Cardiac septum (tissue), 1 donor: ENCODE data around the gene EXOC6. TPM values are rescaled to one million over a fixed set of nuclear protein-coding genes. Genes with fewer than 3 reads are reported as not detected.

Source experiments
- DNase-seq: peaks from one replicate; pipeline ENCODE4 v3.0.0-alpha.2; 2020; ENCODE audit warnings: low spot score
- intact Hi-C: fragments of 100-400 bp; cut with DNase I; formaldehyde crosslinking; loops from one replicate; pipeline ENCODE4 v1.14.0; 2022
- long read RNA-seq: library from polyadenylated mRNA; unstranded; transcript quantifications from one replicate; pipeline ENCODE4 v2.0.0, GENCODE V29; 2021
- total RNA-seq: library from RNA; stranded (reverse); fragmentation: NEBNext Ultra II Directional; extraction: Animal tissue kit (Norgen Biotek cat#: 25700); gene quantifications from one replicate; pipeline ENCODE4 v1.2.1, GENCODE V29; 2021
- donor health status: DM: no; HTN: no; CAD: no.

EXOC6 gene
- total RNA-seq, result 9.9 TPM
- long read RNA-seq, partial matches to known transcripts, result 1 of 10 reads
- long read RNA-seq, other reads (novel, unspliced or antisense), result 6 of 10 reads

- peak; percentile 92 for DNase-seq
- intact Hi-C loops, result loop anchor here (5.0 kb wide), 1 partner anchor 256 kb away; the partner anchor contains the start of gene KIF11
Observed at GRCh38 chr10:92848441-92849233, at the start of gene EXOC6. Gene EXOC6 (plus strand): TSS chr10:92848520. CDS start chr10:92848534, 14 bp downstream.

- no peak for DNase-seq
Observed at GRCh38 chr10:92799568-92799967, 48.8 kb upstream of the EXOC6 start.

GRCh38 chr10:92800134-92800733, 48.1 kb upstream of the EXOC6 start:
- intact Hi-C loops, result no loop called here
- no peak for DNase-seq

More at GRCh38 chr10:92799568-92799967, 48.8 kb upstream of the EXOC6 start:
- intact Hi-C loops, result no loop called here

- intact Hi-C loops, result no loop called here
- DNase-seq, result no peak
Observed at GRCh38 chr10:92801978-92802872, 46.1 kb upstream of the EXOC6 start.

GRCh38 chr10:92809840-92810239, 38.5 kb upstream of the EXOC6 start:
- DNase-seq, result no peak
- intact Hi-C loops, result no loop called here

GRCh38 chr10:92810934-92811532, 37.3 kb upstream of the EXOC6 start:
- intact Hi-C loops, result no loop called here
- DNase-seq, result no peak

- DNase-seq, result no peak
- intact Hi-C loops, result no loop called here
Observed at GRCh38 chr10:92811986-92812385, 36.3 kb upstream of the EXOC6 start.

- intact Hi-C loops, result no loop called here
- no peak for DNase-seq
Observed at GRCh38 chr10:92813979-92814378, 34.3 kb upstream of the EXOC6 start.

- DNase-seq, result no peak
- intact Hi-C loops, result no loop called here
Observed at GRCh38 chr10:92814790-92815189, 33.5 kb upstream of the EXOC6 start.

GRCh38 chr10:92816091-92816531, 32.2 kb upstream of the EXOC6 start:
- intact Hi-C loops, result no loop called here
- DNase-seq, result no peak

GRCh38 chr10:92822060-92822634, 26.2 kb upstream of the EXOC6 start:
- intact Hi-C loops, result loop anchor here (5.0 kb wide), 2 partner anchors 65 to 130 kb away; no protein-coding TSS in a partner anchor
- DNase-seq, result no peak

GRCh38 chr10:92822964-92823363, 25.4 kb upstream of the EXOC6 start:
- intact Hi-C loops, result loop anchor here (5.0 kb wide), 2 partner anchors 66 to 131 kb away; no protein-coding TSS in a partner anchor
- DNase-seq, result no peak

GRCh38 chr10:92826061-92826460, 22.3 kb upstream of the EXOC6 start:
- intact Hi-C loops, result no loop called here
- no peak for DNase-seq

GRCh38 chr10:92826504-92826903, 21.8 kb upstream of the EXOC6 start:
- DNase-seq, result no peak

GRCh38 chr10:92829042-92829785, 19.1 kb upstream of the EXOC6 start:
- intact Hi-C loops, result no loop called here

More at GRCh38 chr10:92826504-92826903, 21.8 kb upstream of the EXOC6 start:
- intact Hi-C loops, result no loop called here

GRCh38 chr10:92829786-92830377, 18.4 kb upstream of the EXOC6 start:
- intact Hi-C loops, result no loop called here
- no peak for DNase-seq

More at GRCh38 chr10:92829042-92829785, 19.1 kb upstream of the EXOC6 start:
- DNase-seq, result no peak

- intact Hi-C loops, result no loop called here
- DNase-seq, result no peak
Observed at GRCh38 chr10:92830478-92831389, 17.6 kb upstream of the EXOC6 start.
